ENCODE data around the gene TXNIP.

- no peak for TF ChIP-seq CTCF (conservative IDR thresholded peaks at IDR 0.05; ENCODE audit: low read depth, low read length)
- no peak for TF ChIP-seq EZH2 (IDR thresholded peaks at IDR 0.05; ENCODE audit: borderline replicate concordance, low read depth, low read length, poor library complexity, severe bottlenecking)
Measured at GRCh38 chr1:146020058-146021049, 24.0 kb upstream of the TXNIP start.
